Keratinocyte (primary cell): Measurements from ENCODE around the gene AKR1B1.

Experiments
- EZH2 ChIP-seq: IDR thresholded peaks from one replicate; pipeline ENCODE4 v1.6.1; 2012; ENCODE audit warnings: inconsistent platforms, mild to moderate bottlenecking, low read length, moderate library complexity
- TF ChIP-seq, protein P1 (sequence below), 3 experiments: IDR thresholded peaks in 1 of 3; conservative IDR thresholded peaks in 1 of 3; optimal IDR thresholded peaks in 1 of 3; 2 replicates in 2 of 3; 3 replicates in 1 of 3; pipeline versions ENCODE3 to v1.5.1; 2011; ENCODE audit warnings: low read length in 3 of 3, mild to moderate bottlenecking in 3 of 3, moderate library complexity in 2 of 3, control low read depth in 1 of 3, inconsistent platforms in 1 of 3; ENCODE audit not compliant: insufficient read depth in 2 of 3; ENCODE audit errors: extremely low read depth in 1 of 3

- TF ChIP-seq, protein P1, sequence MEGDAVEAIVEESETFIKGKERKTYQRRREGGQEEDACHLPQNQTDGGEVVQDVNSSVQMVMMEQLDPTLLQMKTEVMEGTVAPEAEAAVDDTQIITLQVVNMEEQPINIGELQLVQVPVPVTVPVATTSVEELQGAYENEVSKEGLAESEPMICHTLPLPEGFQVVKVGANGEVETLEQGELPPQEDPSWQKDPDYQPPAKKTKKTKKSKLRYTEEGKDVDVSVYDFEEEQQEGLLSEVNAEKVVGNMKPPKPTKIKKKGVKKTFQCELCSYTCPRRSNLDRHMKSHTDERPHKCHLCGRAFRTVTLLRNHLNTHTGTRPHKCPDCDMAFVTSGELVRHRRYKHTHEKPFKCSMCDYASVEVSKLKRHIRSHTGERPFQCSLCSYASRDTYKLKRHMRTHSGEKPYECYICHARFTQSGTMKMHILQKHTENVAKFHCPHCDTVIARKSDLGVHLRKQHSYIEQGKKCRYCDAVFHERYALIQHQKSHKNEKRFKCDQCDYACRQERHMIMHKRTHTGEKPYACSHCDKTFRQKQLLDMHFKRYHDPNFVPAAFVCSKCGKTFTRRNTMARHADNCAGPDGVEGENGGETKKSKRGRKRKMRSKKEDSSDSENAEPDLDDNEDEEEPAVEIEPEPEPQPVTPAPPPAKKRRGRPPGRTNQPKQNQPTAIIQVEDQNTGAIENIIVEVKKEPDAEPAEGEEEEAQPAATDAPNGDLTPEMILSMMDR (optimal IDR thresholded peaks at IDR 0.05 in 1 of 3, IDR thresholded peaks at IDR 0.05 in 1 of 3, conservative IDR thresholded peaks at IDR 0.05 in 1 of 3; ENCODE audit: extremely low read depth in 1 of 3, insufficient read depth in 2 of 3, low read length in 3 of 3) = no peak
- TF ChIP-seq EZH2 = no peak
These were observed 22.3 kb upstream of the AKR1B1 start for GRCh38 chr7:134481167-134481566.
